DND-41 (cell line): Measurements from ENCODE around the gene SMOC2.

Experiments used
- EZH2 ChIP-seq: IDR thresholded peaks from 3 replicates; pipeline ENCODE4 v1.6.1; 2012; ENCODE audit warnings: borderline replicate concordance, low read depth, mild to moderate bottlenecking, moderate library complexity, low read length, inconsistent platforms; ENCODE audit not compliant: severe bottlenecking
- TF ChIP-seq, protein P1 (sequence below): IDR thresholded peaks from 2 replicates; pipeline ENCODE4 v1.5.1; 2012; ENCODE audit warnings: borderline replicate concordance, low read length, moderate library complexity, mild to moderate bottlenecking; ENCODE audit not compliant: poor library complexity, severe bottlenecking; ENCODE audit errors: extremely low read depth

DNA sequence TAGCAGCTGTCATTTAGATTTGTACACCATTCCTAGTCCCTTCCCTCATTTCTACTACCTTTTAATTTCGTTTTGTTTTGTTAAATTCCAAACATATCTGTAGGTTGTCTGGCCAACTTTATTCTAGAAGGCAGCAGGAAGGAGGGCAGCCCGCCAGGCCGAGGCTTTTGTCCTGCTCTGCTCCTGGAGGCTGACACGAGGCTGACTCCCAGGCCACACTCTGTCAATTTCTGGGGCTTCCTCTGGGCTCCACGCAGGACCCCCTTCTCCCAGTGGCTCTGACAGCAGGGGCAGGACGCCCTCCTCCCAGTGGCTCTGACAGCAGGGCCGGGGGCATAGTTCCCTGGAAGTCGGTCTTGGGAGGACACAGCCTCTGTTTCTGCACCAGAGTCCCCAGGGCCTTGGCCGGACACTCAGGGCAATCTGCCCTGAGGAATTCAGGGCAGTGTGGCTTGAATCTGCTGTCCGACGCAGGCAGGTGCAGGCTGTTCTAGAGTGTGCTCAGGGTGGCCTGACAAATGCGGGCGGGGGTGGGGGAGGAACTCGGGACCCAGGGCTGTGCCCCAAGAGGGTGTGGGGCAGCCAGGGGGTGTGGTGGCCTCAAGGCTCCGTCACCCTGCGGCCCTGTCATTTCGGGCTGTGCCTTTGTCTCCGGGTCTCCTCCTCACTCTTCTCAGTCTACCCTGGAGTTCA lies 11.8 kb downstream of the SMOC2 start:
- TF ChIP-seq, protein P1, sequence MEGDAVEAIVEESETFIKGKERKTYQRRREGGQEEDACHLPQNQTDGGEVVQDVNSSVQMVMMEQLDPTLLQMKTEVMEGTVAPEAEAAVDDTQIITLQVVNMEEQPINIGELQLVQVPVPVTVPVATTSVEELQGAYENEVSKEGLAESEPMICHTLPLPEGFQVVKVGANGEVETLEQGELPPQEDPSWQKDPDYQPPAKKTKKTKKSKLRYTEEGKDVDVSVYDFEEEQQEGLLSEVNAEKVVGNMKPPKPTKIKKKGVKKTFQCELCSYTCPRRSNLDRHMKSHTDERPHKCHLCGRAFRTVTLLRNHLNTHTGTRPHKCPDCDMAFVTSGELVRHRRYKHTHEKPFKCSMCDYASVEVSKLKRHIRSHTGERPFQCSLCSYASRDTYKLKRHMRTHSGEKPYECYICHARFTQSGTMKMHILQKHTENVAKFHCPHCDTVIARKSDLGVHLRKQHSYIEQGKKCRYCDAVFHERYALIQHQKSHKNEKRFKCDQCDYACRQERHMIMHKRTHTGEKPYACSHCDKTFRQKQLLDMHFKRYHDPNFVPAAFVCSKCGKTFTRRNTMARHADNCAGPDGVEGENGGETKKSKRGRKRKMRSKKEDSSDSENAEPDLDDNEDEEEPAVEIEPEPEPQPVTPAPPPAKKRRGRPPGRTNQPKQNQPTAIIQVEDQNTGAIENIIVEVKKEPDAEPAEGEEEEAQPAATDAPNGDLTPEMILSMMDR = no peak
- TF ChIP-seq EZH2 = no peak
